ENCODE results near the gene MED12L. TPM values are rescaled to one million over a fixed set of nuclear protein-coding genes. Genes with fewer than 3 reads are reported as not detected.

The MED12L gene
- total RNA-seq, 1 experiment from 2014 or later: 6.4 TPM

GRCh38 chr3:151372063-151372820, 286.8 kb downstream of the MED12L start:
- ChIA-PET RAD21 (ENCODE audit: low non-redundant PET in 1 of 2, low total read pairs in 2 of 2, uncharacterized antibody in 2 of 2, unreplicated experiment in 2 of 2) (no interaction called here), POLR2A (no interaction called here), CTCF (no interaction called here)
- no peak overlapping the region for H2AFZ ChIP-seq (ENCODE audit: low read depth, low read length, poor library complexity, severe bottlenecking)
- no peaks in the 10 kb centered on the region for H3K36me3 ChIP-seq (ENCODE audit: control insufficient read depth in 1 of 2, insufficient read depth in 2 of 2, low read length in 2 of 2)
- no peak overlapping the region for H3K9ac ChIP-seq (ENCODE audit: low read length)
- no peaks in the 10 kb centered on the region for H3K27me3 ChIP-seq (ENCODE audit: insufficient read depth, low read length)
- no peaks in the 10 kb centered on the region for H3K9me3 ChIP-seq (ENCODE audit: control insufficient read depth in 1 of 2, insufficient read depth in 1 of 2, low read depth in 1 of 2, low read length in 2 of 2)
- H3K4me2 ChIP-seq (ENCODE audit: low read length): no peak overlapping the region
- intact Hi-C loops (cut with micrococcal nuclease): no loop called here
- ATAC-seq (no peak), DNase-seq (ENCODE audit: low read depth, low spot score) (no peak)
- H3K79me2 ChIP-seq (ENCODE audit: insufficient read depth, low read length): no peaks in the 10 kb centered on the region
- no TSS peak for BruUV-seq (replicated peaks)
- no peak for TF ChIP-seq ZFX (IDR thresholded peaks at IDR 0.05)
- no peak for TF ChIP-seq TCF7L2 (IDR thresholded peaks at IDR 0.05; ENCODE audit: borderline replicate concordance, extremely low read depth, insufficient read depth, insufficient read length)
- no peak for TF ChIP-seq SIN3A (IDR thresholded peaks at IDR 0.05; ENCODE audit: low read depth)
- TF ChIP-seq CEBPB (IDR thresholded peaks at IDR 0.05; ENCODE audit: low read depth): no peak
- TF ChIP-seq, protein P1, sequence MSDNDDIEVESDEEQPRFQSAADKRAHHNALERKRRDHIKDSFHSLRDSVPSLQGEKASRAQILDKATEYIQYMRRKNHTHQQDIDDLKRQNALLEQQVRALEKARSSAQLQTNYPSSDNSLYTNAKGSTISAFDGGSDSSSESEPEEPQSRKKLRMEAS (IDR thresholded peaks at IDR 0.05): no peak
- TF ChIP-seq SP1 (IDR thresholded peaks at IDR 0.05; ENCODE audit: low read depth): no peak
- TF ChIP-seq YY1 (IDR thresholded peaks at IDR 0.05; ENCODE audit: extremely low read depth, insufficient replicate concordance, low read depth, low read length): no peak
- no peak for TF ChIP-seq SRF (IDR thresholded peaks at IDR 0.05; ENCODE audit: low read depth)
- no peak for TF ChIP-seq REST (IDR thresholded peaks at IDR 0.05; ENCODE audit: low read depth)
- TF ChIP-seq ELF1 (IDR thresholded peaks at IDR 0.05; ENCODE audit: borderline replicate concordance, low read depth): no peak
- TF ChIP-seq CTCF (IDR thresholded peaks at IDR 0.05 in 2 of 3, conservative IDR thresholded peaks at IDR 0.05 in 1 of 3; ENCODE audit: borderline replicate concordance in 1 of 3, insufficient read depth in 1 of 3, low read depth in 2 of 3, low read length in 2 of 3): no peak
- H4K20me1 ChIP-seq (ENCODE audit: insufficient read depth): no peaks in the 10 kb centered on the region
- no peaks in the 10 kb centered on the region for H3K9me2 ChIP-seq (ENCODE audit: insufficient read depth)
- no peak overlapping the region for H3K27ac ChIP-seq (ENCODE audit: low read depth, low read length)
- H3K4me3 ChIP-seq (replicated peaks in 1 of 2; ENCODE audit: low read depth in 1 of 2, low read length in 2 of 2): no peak overlapping the region
- H3K4me1 ChIP-seq (ENCODE audit: control insufficient read depth in 1 of 2, insufficient read depth in 2 of 2, low read length in 2 of 2): no peaks in the 10 kb centered on the region
